ENCODE measurements around the gene SND1. TPM values are rescaled to one million over a fixed set of nuclear protein-coding genes. Genes with fewer than 3 reads are reported as not detected.

The SND1 gene
- total RNA-seq, 4 donors from 2014 or later, result 84.2 to 98.8 (median 93.4) TPM

DNA sequence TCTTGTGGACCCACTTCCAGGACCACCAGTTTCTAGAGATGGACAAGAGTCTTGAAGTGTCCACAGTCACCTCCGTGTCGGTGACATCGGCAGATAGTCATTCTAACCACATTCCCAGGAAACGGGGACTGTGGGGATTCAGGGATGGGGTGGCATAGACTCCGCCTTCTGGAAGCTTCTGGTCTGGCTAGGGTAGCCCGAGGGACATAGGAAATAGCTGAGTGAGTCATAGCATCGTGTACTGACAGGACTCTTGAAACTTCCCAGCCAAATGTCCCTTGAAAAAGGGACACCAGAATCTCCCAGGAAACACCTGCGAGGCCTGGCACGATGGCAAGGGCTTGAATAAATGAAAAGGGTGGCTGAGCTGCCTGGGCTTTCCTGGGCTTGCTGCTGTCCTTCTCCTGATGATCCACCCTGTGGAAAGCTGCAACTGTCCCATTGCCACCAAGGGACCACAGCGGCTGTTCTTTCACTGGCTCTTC lies 463.4 kb downstream of the SND1 start:
- no peaks in the 10 kb centered on the region for H3K9me3 ChIP-seq
- TF ChIP-seq, protein P1, sequence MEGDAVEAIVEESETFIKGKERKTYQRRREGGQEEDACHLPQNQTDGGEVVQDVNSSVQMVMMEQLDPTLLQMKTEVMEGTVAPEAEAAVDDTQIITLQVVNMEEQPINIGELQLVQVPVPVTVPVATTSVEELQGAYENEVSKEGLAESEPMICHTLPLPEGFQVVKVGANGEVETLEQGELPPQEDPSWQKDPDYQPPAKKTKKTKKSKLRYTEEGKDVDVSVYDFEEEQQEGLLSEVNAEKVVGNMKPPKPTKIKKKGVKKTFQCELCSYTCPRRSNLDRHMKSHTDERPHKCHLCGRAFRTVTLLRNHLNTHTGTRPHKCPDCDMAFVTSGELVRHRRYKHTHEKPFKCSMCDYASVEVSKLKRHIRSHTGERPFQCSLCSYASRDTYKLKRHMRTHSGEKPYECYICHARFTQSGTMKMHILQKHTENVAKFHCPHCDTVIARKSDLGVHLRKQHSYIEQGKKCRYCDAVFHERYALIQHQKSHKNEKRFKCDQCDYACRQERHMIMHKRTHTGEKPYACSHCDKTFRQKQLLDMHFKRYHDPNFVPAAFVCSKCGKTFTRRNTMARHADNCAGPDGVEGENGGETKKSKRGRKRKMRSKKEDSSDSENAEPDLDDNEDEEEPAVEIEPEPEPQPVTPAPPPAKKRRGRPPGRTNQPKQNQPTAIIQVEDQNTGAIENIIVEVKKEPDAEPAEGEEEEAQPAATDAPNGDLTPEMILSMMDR (IDR thresholded peaks at IDR 0.05), result no peak
- TF ChIP-seq POLR2A (IDR thresholded peaks at IDR 0.05), result no peak
- H3K27me3 ChIP-seq, result peaks cover 0 to 10% (median 0%) of the 10 kb centered on the region in 4 donors
- H3K4me1 ChIP-seq, result peaks cover 0 to 17% (median 3%) of the 10 kb centered on the region in 3 donors
- no peaks in the 10 kb centered on the region for H3K36me3 ChIP-seq
- H3K27ac ChIP-seq, result no peak overlapping the region
- H3K4me3 ChIP-seq, result no peak overlapping the region
- 71 to 76% methylated on average over 3 of the region's 10 CpGs for WGBS, 2 donors
- intact Hi-C loops (cut with DNase I), result no loop called here
- no peak for DNase-seq

GRCh38 chr7:128115821-128116723 lies 464.1 kb downstream of the SND1 start:
- peaks cover 0 to 17% (median 3%) of the 10 kb centered on the region in 3 donors for H3K4me1 ChIP-seq
- no peak overlapping the region for H3K27ac ChIP-seq
- no peak overlapping the region for H3K4me3 ChIP-seq
- no peaks in the 10 kb centered on the region for H3K36me3 ChIP-seq
- no peaks in the 10 kb centered on the region for H3K9me3 ChIP-seq
- H3K27me3 ChIP-seq, result peaks cover 0 to 10% (median 0%) of the 10 kb centered on the region in 4 donors
- no peak for DNase-seq
- WGBS, 2 donors, result 71 to 79% methylated on average over 4 to 14 of the region's 16 CpGs
- TF ChIP-seq, protein P1 (IDR thresholded peaks at IDR 0.05), result no peak
- TF ChIP-seq POLR2A (IDR thresholded peaks at IDR 0.05), result no peak
- intact Hi-C loops (cut with DNase I), result no loop called here

- 89% methylated on average over 5 of the region's 9 CpGs; no CpG with 5 or more reads in 1 of the 2 donors for WGBS, 2 donors
- Histone ChIP-seq H3K27ac (no peak overlapping the region), H3K27me3 (peaks cover 0 to 13% (median 0%) of the 10 kb centered on the region in 4 donors), H3K4me3 (no peak overlapping the region), H3K4me1 (peaks cover 0 to 17% (median 3%) of the 10 kb centered on the region in 3 donors), H3K36me3 (no peaks in the 10 kb centered on the region), H3K9me3 (no peaks in the 10 kb centered on the region)
- intact Hi-C loops (cut with DNase I), result no loop called here
- TF ChIP-seq, protein P1 (IDR thresholded peaks at IDR 0.05), result no peak
- TF ChIP-seq POLR2A (IDR thresholded peaks at IDR 0.05), result no peak
- no peak for DNase-seq
Measured at GRCh38 chr7:128116740-128117139, 464.7 kb downstream of the SND1 start.

GRCh38 chr7:128117691-128118090 lies 465.7 kb downstream of the SND1 start:
- no peak for TF ChIP-seq POLR2A (IDR thresholded peaks at IDR 0.05)
- H3K9me3 ChIP-seq, result no peaks in the 10 kb centered on the region
- peaks cover 0 to 10% (median 3%) of the 10 kb centered on the region in 3 donors for H3K4me1 ChIP-seq
- DNase-seq, result no peak
- no peak overlapping the region for H3K4me3 ChIP-seq
- WGBS, 2 donors, result 74 to 89% methylated on average over 4 to 6 of the region's 6 CpGs
- H3K27me3 ChIP-seq, result peaks cover 0 to 20% (median 0%) of the 10 kb centered on the region in 4 donors
- no peak overlapping the region for H3K27ac ChIP-seq
- no peaks in the 10 kb centered on the region for H3K36me3 ChIP-seq
- intact Hi-C loops (cut with DNase I), result no loop called here

GRCh38 chr7:128119036-128119435 lies 467.0 kb downstream of the SND1 start:
- H3K27me3 ChIP-seq, result peaks cover 0 to 30% (median 0%) of the 10 kb centered on the region in 4 donors
- WGBS, 2 donors, result 68 to 92% methylated on average over 2 to 3 of the region's 5 CpGs
- no peaks in the 10 kb centered on the region for H3K9me3 ChIP-seq
- H3K4me1 ChIP-seq, result peaks cover 0 to 7% (median 3%) of the 10 kb centered on the region in 3 donors
- TF ChIP-seq, protein P1 (IDR thresholded peaks at IDR 0.05), result no peak
- no peak for TF ChIP-seq POLR2A (IDR thresholded peaks at IDR 0.05)
- H3K27ac ChIP-seq, result no peak overlapping the region
- H3K36me3 ChIP-seq, result no peaks in the 10 kb centered on the region
- H3K4me3 ChIP-seq, result no peak overlapping the region
- no peak for DNase-seq
- intact Hi-C loops (cut with DNase I), result no loop called here

All from esophagus squamous epithelium (tissue), 5 donors.